ENCODE data around the gene KIF7.

KIF7 gene

DNA sequence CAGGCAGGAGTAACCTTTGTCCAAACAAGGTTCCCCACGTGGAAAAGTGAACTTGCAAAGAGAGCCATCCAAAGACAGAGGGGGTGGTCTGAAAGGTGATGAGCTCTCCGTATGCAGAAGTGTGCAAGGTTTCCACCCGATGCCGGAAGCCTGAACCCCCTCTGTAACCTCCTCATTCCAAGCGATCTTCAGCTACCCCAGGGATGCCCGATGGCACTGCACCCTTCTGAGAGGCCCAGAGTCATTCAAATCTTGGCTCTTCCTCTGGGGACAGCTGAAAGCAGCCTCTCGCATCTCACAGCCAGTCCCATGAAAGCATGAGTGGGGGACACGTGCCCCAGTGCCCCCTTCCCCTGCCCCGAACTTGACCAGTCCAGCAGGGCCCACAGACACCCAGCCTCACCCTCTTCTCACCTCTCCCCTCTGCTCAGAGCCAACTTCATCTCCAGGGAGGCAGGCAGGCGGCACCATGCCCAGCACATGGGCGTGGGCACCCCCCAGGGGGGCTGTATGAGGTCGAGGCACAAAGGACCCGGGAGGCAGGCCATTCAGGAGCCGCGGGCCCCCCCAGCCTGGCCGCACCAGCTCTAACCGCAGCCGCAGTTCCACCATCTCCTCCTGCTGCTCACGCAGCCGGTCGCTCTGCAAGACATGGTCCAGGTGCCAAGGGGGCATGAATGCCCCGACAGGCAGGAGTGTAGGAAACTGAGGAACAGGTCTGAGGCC, 8.7 kb downstream of the KIF7 start:
- Mint-ChIP-seq H3K36me3 (no peaks in the 10 kb centered on the region), H3K9me3 (ENCODE audit: low read depth) (no peaks in the 10 kb centered on the region), H3K27ac (no peak overlapping the region), H3K4me1 (ENCODE audit: low read depth) (no peaks in the 10 kb centered on the region), H3K4me3 (no peak overlapping the region), H3K27me3 (no peaks in the 10 kb centered on the region)

DNA sequence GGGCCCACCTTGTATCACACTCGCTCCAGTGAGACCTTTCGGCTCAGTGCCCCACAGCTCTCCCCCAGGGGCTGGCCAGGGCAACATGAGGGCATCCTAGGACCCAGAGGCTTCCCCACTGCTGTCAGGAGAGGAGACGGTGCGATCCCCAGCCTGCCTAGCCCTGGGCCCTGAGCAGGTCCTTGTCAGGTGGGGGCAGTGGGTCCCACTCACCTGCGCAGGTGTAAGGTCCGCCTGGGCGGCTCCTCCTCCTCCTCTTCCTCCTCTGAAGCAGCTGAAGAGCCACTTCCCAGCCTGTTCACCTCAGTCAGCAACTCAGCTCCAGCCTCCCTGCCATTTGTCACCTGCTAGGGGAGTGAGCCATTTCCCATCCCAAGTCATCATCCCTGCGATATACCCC, 9.6 kb downstream of the KIF7 start:
- H3K27me3 Mint-ChIP-seq: no peaks in the 10 kb centered on the region
- H3K4me1 Mint-ChIP-seq (ENCODE audit: low read depth): no peaks in the 10 kb centered on the region
- no peak overlapping the region for H3K27ac Mint-ChIP-seq
- no peak overlapping the region for H3K4me3 Mint-ChIP-seq
- no peaks in the 10 kb centered on the region for H3K36me3 Mint-ChIP-seq
- H3K9me3 Mint-ChIP-seq (ENCODE audit: low read depth): no peaks in the 10 kb centered on the region

DNA sequence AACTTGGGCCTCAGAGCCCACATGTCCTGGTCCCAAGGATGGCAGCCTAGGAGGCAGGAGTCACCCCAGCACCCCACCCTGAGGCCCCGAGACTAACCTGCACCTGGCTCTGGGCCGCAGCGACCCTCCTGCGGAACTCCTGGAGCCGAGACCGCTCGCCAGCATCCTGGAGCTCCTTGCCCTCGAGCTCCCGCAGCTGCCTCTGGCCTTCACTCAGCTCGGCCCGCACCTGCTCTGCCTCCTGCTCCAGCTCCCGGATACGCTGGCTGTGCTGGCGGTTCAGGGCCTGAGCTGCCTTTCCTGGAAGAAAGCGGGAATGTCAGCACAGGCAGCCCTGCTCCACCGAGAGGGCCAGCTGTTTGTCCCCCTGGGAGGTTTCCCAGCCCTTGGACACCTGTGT, 13.2 kb downstream of the KIF7 start:
- no peak overlapping the region for H3K27ac Mint-ChIP-seq
- no peak overlapping the region for H3K4me3 Mint-ChIP-seq
- H3K27me3 Mint-ChIP-seq: no peaks in the 10 kb centered on the region
- no peaks in the 10 kb centered on the region for H3K36me3 Mint-ChIP-seq
- H3K9me3 Mint-ChIP-seq (ENCODE audit: low read depth): no peaks in the 10 kb centered on the region
- no peaks in the 10 kb centered on the region for H3K4me1 Mint-ChIP-seq (ENCODE audit: low read depth)

DNA sequence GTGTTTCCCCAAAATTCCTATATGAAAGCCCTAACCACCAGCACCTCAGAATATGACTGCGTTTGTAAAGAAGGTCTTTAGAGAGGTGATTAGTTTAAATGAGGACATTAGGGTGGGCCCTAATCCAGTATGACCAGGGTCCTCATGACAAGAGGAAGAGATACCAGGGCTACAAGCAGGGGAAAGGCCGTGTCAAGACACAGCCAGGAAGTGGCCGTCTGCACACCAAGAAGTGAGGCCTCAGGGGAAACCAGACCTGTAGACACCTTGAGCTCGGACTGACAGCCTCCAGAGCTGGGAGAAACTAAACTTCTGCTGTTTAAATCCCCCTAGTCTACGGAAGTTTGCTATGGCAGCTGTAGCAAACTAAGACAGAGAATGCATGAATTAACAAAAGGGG, 14.2 kb downstream of the KIF7 start:
- H3K4me3 Mint-ChIP-seq: no peak overlapping the region
- no peak overlapping the region for H3K27ac Mint-ChIP-seq
- H3K9me3 Mint-ChIP-seq (ENCODE audit: low read depth): no peaks in the 10 kb centered on the region
- no peaks in the 10 kb centered on the region for H3K27me3 Mint-ChIP-seq
- no peaks in the 10 kb centered on the region for H3K36me3 Mint-ChIP-seq
- no peaks in the 10 kb centered on the region for H3K4me1 Mint-ChIP-seq (ENCODE audit: low read depth)

DNA sequence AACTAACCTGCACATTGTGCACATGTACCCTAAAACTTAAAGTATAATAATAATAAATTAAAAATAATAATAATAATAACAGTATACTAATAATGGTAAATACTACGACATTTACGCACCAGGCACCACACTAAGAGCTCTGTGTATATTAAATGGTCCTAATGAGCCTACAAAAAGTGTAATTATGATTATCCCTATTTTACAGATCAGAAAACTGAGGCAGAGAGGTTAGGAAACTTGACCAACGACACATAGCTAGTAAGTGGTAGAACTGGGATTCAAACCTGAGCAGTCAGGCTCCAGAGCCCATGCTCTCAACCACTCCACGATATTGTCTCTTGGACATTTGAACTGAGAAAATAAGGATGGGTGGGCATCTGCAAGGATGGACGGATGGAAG, 15.0 kb downstream of the KIF7 start:
- Mint-ChIP-seq H3K4me1 (ENCODE audit: low read depth) (no peaks in the 10 kb centered on the region), H3K27ac (no peak overlapping the region), H3K9me3 (ENCODE audit: low read depth) (no peaks in the 10 kb centered on the region), H3K4me3 (no peak overlapping the region), H3K36me3 (no peaks in the 10 kb centered on the region), H3K27me3 (no peaks in the 10 kb centered on the region)

- Mint-ChIP-seq H3K9me3 (ENCODE audit: low read depth) (no peaks in the 10 kb centered on the region), H3K27me3 (no peaks in the 10 kb centered on the region), H3K36me3 (peaks cover 2% of the 10 kb centered on the region), H3K27ac (no peak overlapping the region), H3K4me1 (ENCODE audit: low read depth) (no peaks in the 10 kb centered on the region), H3K4me3 (no peak overlapping the region)
Observed at GRCh38 chr15:89633585-89633984, 21.7 kb downstream of the KIF7 start.

DNA sequence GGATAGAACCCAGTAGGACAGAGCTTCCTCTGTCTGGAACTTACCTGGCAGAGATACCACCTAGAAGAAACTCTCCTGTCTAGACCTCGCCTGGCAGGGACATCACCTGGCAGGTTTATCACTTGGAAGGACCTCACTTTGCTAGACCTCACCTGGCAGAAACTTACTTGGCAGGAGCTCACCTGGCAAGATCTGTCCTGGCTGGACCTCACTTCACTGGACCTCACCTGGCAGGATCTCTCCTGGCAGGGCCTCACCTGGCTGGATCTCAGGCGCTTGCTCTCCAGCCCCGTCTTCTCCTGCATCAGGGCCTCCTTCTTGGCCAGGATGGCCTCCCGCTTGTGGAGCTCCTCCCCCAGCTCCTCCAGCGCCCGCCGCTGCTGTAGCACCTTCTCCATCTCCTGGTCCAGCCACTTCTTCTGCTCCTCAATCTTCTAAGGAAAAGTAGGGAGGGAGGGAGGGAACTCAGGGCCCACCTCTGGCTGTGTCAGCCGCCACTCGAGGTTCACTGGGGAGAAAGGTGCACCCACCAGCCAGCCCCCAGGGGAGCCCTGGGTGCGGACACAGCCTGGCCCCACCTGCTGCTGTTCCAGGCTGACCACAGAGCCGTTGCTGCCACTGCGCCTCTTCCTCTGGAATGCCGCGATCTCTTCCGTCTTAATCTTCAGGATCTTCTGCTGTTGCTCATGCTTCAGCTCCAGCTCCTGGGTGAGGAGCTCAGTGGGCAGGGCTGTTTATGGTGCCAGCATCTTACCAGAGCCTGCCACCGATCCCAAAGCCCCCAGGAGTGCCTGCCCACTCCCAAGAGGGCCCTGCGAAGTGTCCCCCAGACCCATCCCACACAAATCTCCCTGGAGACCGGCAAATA, 22.5 kb downstream of the KIF7 start:
- Mint-ChIP-seq H3K27me3 (no peaks in the 10 kb centered on the region), H3K36me3 (peaks cover 2% of the 10 kb centered on the region), H3K4me1 (ENCODE audit: low read depth) (no peaks in the 10 kb centered on the region), H3K9me3 (ENCODE audit: low read depth) (no peaks in the 10 kb centered on the region), H3K27ac (no peak overlapping the region), H3K4me3 (no peak overlapping the region)

DNA sequence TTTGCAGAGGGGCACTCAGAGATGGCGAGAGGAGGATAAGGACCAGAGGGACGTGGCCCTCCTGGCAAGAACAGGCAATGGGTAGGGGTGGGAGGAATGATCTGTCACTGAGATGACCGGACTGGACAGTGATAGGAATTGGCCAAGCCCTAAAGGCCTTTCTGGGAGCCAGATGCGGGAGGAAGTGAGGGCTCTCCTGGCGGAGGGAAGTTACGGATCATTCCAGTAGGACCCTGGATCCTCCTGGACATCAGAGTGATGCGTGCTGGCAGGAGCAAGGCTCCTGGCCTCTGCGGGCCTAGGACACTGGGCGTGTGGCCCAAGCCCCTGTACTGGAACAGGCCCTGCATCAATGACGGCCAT, 23.4 kb downstream of the KIF7 start:
- Mint-ChIP-seq H3K27me3 (no peaks in the 10 kb centered on the region), H3K36me3 (peaks cover 2% of the 10 kb centered on the region), H3K4me3 (no peak overlapping the region), H3K4me1 (ENCODE audit: low read depth) (no peaks in the 10 kb centered on the region), H3K27ac (no peak overlapping the region), H3K9me3 (ENCODE audit: low read depth) (no peaks in the 10 kb centered on the region)

GRCh38 chr15:89630974-89631901, 24.0 kb downstream of the KIF7 start:
- peaks cover 2% of the 10 kb centered on the region for H3K36me3 Mint-ChIP-seq
- no peak overlapping the region for H3K27ac Mint-ChIP-seq
- H3K9me3 Mint-ChIP-seq (ENCODE audit: low read depth): no peaks in the 10 kb centered on the region
- H3K27me3 Mint-ChIP-seq: no peaks in the 10 kb centered on the region
- no peaks in the 10 kb centered on the region for H3K4me1 Mint-ChIP-seq (ENCODE audit: low read depth)
- H3K4me3 Mint-ChIP-seq: no peak overlapping the region

GRCh38 chr15:89630260-89630659, 25.0 kb downstream of the KIF7 start:
- Mint-ChIP-seq H3K4me1 (ENCODE audit: low read depth) (no peaks in the 10 kb centered on the region), H3K36me3 (peaks cover 2% of the 10 kb centered on the region), H3K27me3 (no peaks in the 10 kb centered on the region), H3K4me3 (no peak overlapping the region), H3K9me3 (ENCODE audit: low read depth) (no peaks in the 10 kb centered on the region), H3K27ac (no peak overlapping the region)

DNA sequence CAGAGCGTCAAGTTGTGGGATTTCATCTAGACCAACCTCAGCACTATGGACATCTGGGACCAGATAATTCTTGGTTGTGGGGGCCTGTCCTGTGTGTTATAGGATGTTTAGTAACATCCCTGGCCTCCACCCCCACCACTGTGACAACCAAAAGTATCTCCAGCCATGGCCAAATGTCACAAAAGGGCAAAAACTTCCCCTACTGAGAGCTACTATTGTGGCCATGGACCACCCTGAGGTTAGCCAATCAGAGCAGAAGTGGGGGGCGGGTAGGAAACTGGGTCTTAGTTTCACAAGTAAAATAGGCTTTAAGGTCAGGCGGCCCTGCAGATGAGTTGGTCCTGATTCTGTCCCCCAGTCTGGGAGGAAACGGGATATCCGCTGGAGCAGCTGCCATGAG, 25.4 kb downstream of the KIF7 start:
- Mint-ChIP-seq H3K27ac (no peak overlapping the region), H3K9me3 (ENCODE audit: low read depth) (no peaks in the 10 kb centered on the region), H3K36me3 (peaks cover 2% of the 10 kb centered on the region), H3K27me3 (no peaks in the 10 kb centered on the region), H3K4me3 (no peak overlapping the region), H3K4me1 (ENCODE audit: low read depth) (no peaks in the 10 kb centered on the region)

DNA sequence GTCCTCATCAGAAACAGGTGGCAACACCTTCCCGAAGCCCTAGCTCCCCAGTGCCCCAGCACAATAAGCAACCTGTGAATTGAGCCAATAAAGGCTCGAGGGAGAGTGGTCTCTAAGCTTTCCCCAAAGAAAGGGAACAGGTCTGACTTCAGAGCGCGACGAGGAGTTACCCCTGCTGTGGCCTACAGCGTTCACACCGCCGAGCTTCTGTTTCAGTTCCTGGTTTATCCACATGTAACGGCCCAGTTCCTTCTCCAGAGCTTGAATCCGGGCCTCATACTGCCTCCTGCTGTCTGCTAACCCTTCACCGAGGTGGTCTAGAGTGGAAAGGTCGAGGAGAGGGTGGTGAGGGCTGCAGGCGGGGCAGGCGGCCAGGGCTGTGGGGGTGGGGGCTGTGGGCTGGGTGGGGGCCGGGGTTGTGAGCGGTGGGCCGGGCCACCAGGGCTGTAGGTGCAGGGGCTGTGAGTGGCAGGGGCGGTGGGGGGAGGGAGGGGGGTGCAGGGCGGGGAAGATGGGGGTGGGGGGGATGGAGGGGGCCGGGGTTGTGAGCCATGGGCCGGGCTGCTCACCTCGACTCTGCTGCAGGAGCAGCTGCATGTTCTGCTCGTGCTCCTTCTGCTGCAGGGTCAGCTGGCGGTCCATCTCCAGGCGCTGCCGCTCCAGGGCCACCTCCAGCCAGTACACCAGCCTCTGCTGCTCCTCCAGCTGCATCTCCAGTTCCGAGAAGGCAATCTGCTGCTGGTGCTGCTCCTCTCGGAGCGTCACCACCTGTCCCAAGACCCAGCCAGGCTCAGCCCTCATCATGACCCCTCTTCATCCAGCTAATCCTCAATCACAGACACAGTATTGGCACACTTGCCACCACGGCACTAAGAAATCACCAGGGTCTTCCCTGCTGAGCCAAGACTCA, 26.2 kb downstream of the KIF7 start:
- no peaks in the 10 kb centered on the region for H3K27me3 Mint-ChIP-seq
- H3K36me3 Mint-ChIP-seq: peaks cover 7% of the 10 kb centered on the region
- H3K27ac Mint-ChIP-seq: no peak overlapping the region
- H3K9me3 Mint-ChIP-seq (ENCODE audit: low read depth): no peaks in the 10 kb centered on the region
- H3K4me1 Mint-ChIP-seq (ENCODE audit: low read depth): no peaks in the 10 kb centered on the region
- H3K4me3 Mint-ChIP-seq: no peak overlapping the region

- no peaks in the 10 kb centered on the region for H3K27me3 Mint-ChIP-seq
- no peak overlapping the region for H3K4me3 Mint-ChIP-seq
- H3K9me3 Mint-ChIP-seq (ENCODE audit: low read depth): no peaks in the 10 kb centered on the region
- no peaks in the 10 kb centered on the region for H3K4me1 Mint-ChIP-seq (ENCODE audit: low read depth)
- peaks cover 9% of the 10 kb centered on the region for H3K36me3 Mint-ChIP-seq
- no peak overlapping the region for H3K27ac Mint-ChIP-seq
Observed at GRCh38 chr15:89628301-89628700, 27.0 kb downstream of the KIF7 start.

DNA sequence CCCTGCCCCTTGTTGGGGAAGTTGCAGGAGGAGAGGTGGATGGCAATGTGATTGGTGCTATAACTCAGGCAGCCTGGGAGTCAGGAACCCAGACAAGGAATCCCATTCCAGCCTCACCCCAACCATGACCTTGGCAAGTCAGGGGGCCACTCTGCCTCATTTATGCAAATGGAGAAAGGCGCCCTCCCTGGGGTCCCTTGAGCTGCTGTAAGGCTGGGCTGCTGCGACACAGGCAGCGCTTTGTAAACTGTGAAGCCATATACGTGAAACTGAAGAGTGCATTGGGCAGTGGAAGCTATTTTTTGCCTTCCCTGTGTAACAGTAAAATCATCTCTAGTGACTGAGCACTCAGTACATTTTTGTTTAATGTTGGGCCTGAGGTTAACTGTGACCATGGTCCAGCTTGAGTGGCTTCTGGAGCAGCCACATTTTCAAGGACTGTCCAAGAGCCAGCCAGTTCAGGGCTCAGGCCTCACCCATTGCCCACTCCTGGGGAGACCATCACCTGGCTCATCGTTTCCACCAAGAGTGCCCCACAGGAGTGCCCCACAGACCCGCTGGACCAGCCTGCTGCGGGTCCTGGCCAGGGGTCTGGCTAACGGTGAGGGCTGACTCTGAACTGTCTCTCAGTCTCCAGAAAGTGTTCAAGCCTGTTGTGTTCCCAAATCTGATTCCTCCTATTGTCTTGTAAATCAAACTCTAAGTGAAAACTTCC, 27.9 kb downstream of the KIF7 start:
- Mint-ChIP-seq H3K27me3 (no peaks in the 10 kb centered on the region), H3K9me3 (ENCODE audit: low read depth) (no peaks in the 10 kb centered on the region), H3K36me3 (peaks cover 11% of the 10 kb centered on the region), H3K4me3 (no peak overlapping the region), H3K4me1 (ENCODE audit: low read depth) (no peaks in the 10 kb centered on the region), H3K27ac (no peak overlapping the region)

Measured in activated naive CD8-positive, alpha-beta T cell (primary cell).